ENCODE data around the gene DCDC2B. TPM values are rescaled to one million over a fixed set of nuclear protein-coding genes. Genes with fewer than 3 reads are reported as not detected.
A peak's percentile ranks its signal among the peaks of the same experiment; 100 is the strongest.

Gene DCDC2B
- total and polyA plus RNA-seq, 2 of the 13 experiments (the other 11 are each of a cell fraction or from before 2014, with no cell fraction given), result not detected

DNA sequence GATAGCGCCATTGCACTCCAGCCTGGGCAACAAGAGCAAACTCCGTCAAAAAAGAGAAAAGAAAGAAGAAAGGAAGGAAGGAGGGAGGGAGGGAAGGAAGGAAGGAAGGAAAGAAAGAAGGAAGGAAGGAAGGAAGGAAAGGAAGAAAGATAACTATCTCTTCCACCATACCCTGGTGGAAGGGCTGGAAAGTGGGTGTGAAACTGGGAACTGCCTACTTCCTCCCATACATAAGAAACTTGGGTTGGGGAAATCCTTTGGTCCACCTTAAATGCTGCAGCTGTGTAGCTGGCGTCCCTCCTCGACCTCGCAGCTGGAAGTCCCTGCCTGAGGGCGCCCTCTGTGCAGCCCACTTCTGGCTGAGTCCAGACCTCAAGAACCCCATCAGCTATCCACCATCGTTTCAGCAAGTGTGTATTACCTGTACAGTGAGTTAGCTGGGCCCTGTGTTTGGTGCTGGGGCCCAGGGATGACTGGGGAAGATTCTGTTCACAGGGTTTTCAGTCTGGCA, 33.5 kb downstream of the DCDC2B start (continued):
- TF ChIP-seq, protein P1, sequence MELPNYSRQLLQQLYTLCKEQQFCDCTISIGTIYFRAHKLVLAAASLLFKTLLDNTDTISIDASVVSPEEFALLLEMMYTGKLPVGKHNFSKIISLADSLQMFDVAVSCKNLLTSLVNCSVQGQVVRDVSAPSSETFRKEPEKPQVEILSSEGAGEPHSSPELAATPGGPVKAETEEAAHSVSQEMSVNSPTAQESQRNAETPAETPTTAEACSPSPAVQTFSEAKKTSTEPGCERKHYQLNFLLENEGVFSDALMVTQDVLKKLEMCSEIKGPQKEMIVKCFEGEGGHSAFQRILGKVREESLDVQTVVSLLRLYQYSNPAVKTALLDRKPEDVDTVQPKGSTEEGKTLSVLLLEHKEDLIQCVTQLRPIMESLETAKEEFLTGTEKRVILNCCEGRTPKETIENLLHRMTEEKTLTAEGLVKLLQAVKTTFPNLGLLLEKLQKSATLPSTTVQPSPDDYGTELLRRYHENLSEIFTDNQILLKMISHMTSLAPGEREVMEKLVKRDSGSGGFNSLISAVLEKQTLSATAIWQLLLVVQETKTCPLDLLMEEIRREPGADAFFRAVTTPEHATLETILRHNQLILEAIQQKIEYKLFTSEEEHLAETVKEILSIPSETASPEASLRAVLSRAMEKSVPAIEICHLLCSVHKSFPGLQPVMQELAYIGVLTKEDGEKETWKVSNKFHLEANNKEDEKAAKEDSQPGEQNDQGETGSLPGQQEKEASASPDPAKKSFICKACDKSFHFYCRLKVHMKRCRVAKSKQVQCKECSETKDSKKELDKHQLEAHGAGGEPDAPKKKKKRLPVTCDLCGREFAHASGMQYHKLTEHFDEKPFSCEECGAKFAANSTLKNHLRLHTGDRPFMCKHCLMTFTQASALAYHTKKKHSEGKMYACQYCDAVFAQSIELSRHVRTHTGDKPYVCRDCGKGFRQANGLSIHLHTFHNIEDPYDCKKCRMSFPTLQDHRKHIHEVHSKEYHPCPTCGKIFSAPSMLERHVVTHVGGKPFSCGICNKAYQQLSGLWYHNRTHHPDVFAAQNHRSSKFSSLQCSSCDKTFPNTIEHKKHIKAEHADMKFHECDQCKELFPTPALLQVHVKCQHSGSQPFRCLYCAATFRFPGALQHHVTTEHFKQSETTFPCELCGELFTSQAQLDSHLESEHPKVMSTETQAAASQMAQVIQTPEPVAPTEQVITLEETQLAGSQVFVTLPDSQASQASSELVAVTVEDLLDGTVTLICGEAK (IDR thresholded peaks at IDR 0.05), result no peak
- TF ChIP-seq, protein P1 (CRISPR knock-in tag; IDR thresholded peaks at IDR 0.05), result no peak
- TF ChIP-seq ZNF83 (CRISPR knock-in tag; IDR thresholded peaks at IDR 0.05; ENCODE audit: borderline replicate concordance) (no peak), TBP (CRISPR knock-in tag; IDR thresholded peaks at IDR 0.05) (no peak), ATF7 (IDR thresholded peaks at IDR 0.05) (no peak), ATF7 (CRISPR knock-in tag; IDR thresholded peaks at IDR 0.05) (no peak), TSC22D2 (CRISPR knock-in tag; IDR thresholded peaks at IDR 0.05; ENCODE audit: borderline replicate concordance) (no peak), EEA1 (CRISPR knock-in tag; IDR thresholded peaks at IDR 0.05; ENCODE audit: borderline replicate concordance) (no peak)
- TF ChIP-seq, protein P2, sequence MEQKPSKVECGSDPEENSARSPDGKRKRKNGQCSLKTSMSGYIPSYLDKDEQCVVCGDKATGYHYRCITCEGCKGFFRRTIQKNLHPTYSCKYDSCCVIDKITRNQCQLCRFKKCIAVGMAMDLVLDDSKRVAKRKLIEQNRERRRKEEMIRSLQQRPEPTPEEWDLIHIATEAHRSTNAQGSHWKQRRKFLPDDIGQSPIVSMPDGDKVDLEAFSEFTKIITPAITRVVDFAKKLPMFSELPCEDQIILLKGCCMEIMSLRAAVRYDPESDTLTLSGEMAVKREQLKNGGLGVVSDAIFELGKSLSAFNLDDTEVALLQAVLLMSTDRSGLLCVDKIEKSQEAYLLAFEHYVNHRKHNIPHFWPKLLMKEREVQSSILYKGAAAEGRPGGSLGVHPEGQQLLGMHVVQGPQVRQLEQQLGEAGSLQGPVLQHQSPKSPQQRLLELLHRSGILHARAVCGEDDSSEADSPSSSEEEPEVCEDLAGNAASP (CRISPR knock-in tag; IDR thresholded peaks at IDR 0.05; ENCODE audit: borderline replicate concordance), result peak; percentile 43; the same call in 1 of the 2 replicates
- TF ChIP-seq, protein P3, sequence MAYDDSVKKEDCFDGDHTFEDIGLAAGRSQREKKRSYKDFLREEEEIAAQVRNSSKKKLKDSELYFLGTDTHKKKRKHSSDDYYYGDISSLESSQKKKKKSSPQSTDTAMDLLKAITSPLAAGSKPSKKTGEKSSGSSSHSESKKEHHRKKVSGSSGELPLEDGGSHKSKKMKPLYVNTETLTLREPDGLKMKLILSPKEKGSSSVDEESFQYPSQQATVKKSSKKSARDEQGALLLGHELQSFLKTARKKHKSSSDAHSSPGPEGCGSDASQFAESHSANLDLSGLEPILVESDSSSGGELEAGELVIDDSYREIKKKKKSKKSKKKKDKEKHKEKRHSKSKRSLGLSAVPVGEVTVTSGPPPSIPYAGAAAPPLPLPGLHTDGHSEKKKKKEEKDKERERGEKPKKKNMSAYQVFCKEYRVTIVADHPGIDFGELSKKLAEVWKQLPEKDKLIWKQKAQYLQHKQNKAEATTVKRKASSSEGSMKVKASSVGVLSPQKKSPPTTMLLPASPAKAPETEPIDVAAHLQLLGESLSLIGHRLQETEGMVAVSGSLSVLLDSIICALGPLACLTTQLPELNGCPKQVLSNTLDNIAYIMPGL (CRISPR knock-in tag; IDR thresholded peaks at IDR 0.05; ENCODE audit: borderline replicate concordance in 1 of 2, low read depth in 1 of 2), result peak in 1 of 2 experiments; percentile 23; a peak in 1 of 4 replicates
- TF ChIP-seq, protein P4, sequence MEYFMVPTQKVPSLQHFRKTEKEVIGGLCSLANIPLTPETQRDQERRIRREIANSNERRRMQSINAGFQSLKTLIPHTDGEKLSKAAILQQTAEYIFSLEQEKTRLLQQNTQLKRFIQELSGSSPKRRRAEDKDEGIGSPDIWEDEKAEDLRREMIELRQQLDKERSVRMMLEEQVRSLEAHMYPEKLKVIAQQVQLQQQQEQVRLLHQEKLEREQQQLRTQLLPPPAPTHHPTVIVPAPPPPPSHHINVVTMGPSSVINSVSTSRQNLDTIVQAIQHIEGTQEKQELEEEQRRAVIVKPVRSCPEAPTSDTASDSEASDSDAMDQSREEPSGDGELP (IDR thresholded peaks at IDR 0.05; ENCODE audit: borderline replicate concordance, low read depth), result peak; percentile 83; the same call in 1 of the 2 replicates
- TF ChIP-seq, protein P5, sequence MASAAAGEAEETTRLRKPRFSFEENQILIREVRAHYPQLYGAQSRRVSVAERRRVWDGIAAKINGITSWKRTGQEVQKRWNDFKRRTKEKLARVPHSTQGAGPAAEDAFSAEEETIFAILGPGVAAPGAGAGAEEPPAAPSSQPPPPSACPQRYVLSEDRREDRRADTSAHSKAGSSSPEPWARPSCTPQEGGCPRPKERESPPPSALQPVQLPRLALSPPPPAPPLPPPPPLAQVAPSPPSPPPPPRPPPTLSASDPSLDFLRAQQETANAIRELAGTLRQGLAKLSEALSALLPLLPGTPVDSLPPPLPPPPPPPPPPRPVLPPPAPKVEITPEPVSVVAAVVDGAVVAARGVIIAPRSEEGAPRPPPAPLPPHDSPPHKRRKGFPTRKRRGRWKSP (CRISPR knock-in tag; IDR thresholded peaks at IDR 0.05), result no peak
- TF ChIP-seq, protein P6, sequence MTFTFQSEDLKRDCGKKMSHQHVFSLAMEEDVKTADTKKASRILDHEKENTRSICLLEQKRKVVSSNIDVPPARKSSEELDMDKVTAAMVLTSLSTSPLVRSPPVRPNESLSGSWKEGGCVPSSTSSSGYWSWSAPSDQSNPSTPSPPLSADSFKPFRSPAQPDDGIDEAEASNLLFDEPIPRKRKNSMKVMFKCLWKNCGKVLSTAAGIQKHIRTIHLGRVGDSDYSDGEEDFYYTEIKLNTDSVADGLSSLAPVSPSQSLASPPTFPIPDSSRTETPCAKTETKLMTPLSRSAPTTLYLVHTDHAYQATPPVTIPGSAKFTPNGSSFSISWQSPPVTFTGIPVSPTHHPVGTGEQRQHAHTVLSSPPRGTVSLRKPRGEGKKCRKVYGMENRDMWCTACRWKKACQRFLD (CRISPR knock-in tag; IDR thresholded peaks at IDR 0.05; ENCODE audit: borderline replicate concordance), result no peak
